ENCODE results near the gene TMED1. TPM values are rescaled to one million over a fixed set of nuclear protein-coding genes. Genes with fewer than 3 reads are reported as not detected.

Gene TMED1
- total and polyA plus RNA-seq, 9 of the 15 experiments (the other 6 are each of a cell fraction or from before 2014, with no cell fraction given), result 0.86 to 30.2 (median 23.5) TPM

- TF ChIP-seq ZNF592 (IDR thresholded peaks at IDR 0.05) (no peak), CBX3 (IDR thresholded peaks at IDR 0.05; ENCODE audit: borderline replicate concordance in 1 of 2, low read length in 2 of 2) (no peak), ZNF395 (CRISPR knock-in tag; IDR thresholded peaks at IDR 0.05) (no peak), VEZF1 (CRISPR knock-in tag; IDR thresholded peaks at IDR 0.05) (peak; percentile 93), ZNF431 (CRISPR knock-in tag; IDR thresholded peaks at IDR 0.05) (no peak), PRMT5 (CRISPR knock-in tag; IDR thresholded peaks at IDR 0.05) (no peak), FUS (optimal IDR thresholded peaks at IDR 0.05; ENCODE audit: low read depth, low read length) (no peak), GTF2B (IDR thresholded peaks at IDR 0.05; ENCODE audit: extremely low read depth, insufficient read length) (no peak), FOXK2 (conservative IDR thresholded peaks at IDR 0.05 in 1 of 2, IDR thresholded peaks at IDR 0.05 in 1 of 2; ENCODE audit: low read depth in 2 of 2) (peak; percentile 13 to 21; a peak in 2 of 4 replicates), ZNF277 (CRISPR knock-in tag; IDR thresholded peaks at IDR 0.05; ENCODE audit: borderline replicate concordance) (no peak), CHCHD3 (CRISPR knock-in tag; IDR thresholded peaks at IDR 0.05) (no peak), ZNF282 (CRISPR knock-in tag; IDR thresholded peaks at IDR 0.05) (no peak), BHLHE40 (IDR thresholded peaks at IDR 0.05; ENCODE audit: low read length) (no peak), NCOA2 (IDR thresholded peaks at IDR 0.05; ENCODE audit: partially characterized antibody in 2 of 2) (peak in 1 of 2 experiments; percentile 97), NBN (IDR thresholded peaks at IDR 0.05; ENCODE audit: low read depth) (peak; percentile 47), GABPA (tag; conservative IDR thresholded peaks at IDR 0.05; ENCODE audit: low read depth) (peak; percentile 75), POLR2AphosphoS5 (IDR thresholded peaks at IDR 0.05; ENCODE audit: control insufficient read depth, insufficient read depth, low read depth, low read length) (no peak; the same call in none of the 2 replicates), RBFOX2 (IDR thresholded peaks at IDR 0.05; ENCODE audit: low read depth, low read length) (peak; percentile 93)
Measured at GRCh38 chr19:10835754-10836478, at the start of gene TMED1 (continued).

Measured in K562 (cell line).